ENCODE results near the gene SHF.
"Not testable (repeated sequence)": the region's sequence is repeated elsewhere in the genome, so short reads cannot be mapped to it uniquely, and the experiment has no call there.

SHF gene

DNA sequence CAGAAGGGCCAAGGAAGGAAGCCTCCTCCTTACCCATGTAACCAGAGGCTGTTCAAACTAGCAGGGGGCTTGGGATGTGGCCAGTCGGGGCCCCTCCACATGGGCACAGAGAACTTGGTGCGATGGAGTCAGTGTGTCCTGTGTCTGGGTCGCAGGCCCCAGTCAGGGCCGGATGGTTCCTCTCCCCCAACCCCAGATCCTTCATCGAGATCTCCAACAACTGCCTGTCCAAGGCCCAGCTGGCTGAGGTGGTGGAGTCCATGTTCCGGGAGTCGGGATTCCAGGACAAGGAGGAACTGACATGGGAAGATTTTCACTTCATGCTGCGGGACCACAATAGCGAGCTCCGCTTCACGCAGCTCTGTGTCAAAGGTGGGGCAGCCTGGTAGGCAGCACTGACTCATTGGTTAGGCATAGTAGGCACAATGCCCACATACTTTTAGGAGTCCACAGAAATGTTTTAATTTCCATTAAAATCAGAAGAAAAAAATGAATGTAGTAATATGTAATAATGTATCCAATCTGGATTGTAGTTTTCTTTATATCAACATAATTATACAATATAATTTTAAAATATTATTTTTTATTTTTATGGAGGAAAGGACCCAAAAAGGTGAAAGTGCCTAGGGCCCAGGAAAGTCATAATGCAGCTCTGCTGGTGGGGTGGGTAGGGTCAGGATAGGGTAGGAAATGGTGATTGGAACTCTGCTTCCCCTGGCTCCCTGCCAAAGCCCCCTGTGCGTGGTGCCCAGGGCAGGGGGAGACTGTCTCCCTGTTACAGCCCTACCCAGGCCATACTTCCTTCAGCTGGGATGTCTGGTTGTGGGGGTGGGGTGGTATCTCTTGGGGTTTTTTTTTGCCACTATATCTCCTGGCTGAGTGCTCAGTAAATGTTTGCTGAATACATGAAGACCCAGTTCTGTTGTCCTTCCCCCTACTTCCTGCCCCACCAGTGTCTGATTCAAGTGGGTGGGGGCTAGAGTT, 39.4 kb downstream of the SHF start:
- no peak for DNase-seq (ENCODE audit: extremely low read depth in 1 of 2, low read depth in 1 of 2)

DNA sequence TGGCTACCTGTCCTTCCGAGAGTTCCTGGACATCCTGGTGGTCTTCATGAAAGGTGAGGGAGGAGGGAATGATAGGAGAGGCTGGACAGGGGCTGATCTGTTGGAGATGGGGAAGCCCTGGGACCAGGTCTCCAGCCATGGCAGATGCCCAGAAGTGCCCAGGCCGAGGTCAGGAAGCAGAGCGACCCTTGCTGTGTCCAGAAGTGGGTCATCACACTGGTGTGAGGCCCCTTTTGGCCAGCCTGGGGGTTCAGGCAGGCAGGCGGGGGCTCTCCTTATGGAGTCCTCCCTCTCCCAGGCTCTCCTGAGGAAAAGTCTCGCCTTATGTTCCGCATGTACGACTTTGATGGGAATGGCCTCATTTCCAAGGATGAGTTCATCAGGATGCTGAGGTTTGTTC, 40.2 kb downstream of the SHF start:
- no peak for DNase-seq (ENCODE audit: extremely low read depth in 1 of 2, low read depth in 1 of 2)

GRCh38 chr15:45146405-45146804, 41.4 kb downstream of the SHF start:
- no peak for DNase-seq (ENCODE audit: extremely low read depth in 1 of 2, low read depth in 1 of 2)

GRCh38 chr15:45144775-45145174, 43.0 kb downstream of the SHF start:
- DNase-seq (ENCODE audit: extremely low read depth in 1 of 2, low read depth in 1 of 2), result no peak

DNA sequence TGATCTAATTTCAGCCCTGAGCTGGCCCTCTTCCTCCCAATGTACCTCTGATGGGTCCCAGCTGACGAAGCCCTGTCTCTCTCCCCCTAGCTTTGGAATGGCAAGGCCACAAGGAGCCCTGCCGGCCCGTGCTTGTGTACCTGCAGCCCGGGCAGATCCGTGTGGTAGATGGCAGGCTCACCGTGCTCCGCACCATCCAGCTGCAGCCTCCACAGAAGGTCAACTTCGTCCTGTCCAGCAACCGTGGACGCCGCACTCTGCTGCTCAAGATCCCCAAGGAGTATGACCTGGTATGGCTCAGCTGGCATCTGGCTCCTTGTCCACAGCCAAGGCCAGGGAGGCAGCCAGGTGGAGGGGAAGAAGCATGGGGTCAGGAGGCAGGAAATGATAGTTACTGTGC, 43.8 kb downstream of the SHF start:
- no peak for DNase-seq (ENCODE audit: extremely low read depth in 1 of 2, low read depth in 1 of 2)

GRCh38 chr15:45143056-45143455, 44.7 kb downstream of the SHF start:
- no peak for DNase-seq (ENCODE audit: extremely low read depth in 1 of 2, low read depth in 1 of 2)

DNA sequence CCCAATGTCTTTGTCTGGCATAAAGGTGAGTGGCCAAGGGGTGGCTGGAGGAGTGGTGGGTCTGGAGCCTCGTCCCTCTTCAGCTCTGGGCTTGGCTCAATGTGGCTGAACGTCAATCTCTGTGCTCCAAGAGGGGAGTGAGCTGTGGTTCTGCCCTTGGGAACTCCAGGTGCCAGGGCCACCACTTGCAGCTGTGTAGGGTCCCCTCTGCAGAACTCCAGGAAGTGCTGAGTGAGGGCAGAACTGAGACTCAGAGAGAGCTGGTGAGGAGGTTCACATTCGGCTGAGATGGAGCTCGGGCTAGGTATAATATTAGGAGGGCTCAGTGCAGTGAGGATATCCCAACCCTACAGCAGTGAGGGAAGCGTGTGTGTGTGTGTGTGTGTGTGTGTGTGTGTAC, 46.4 kb downstream of the SHF start:
- no peak for DNase-seq (ENCODE audit: extremely low read depth in 1 of 2, low read depth in 1 of 2)

GRCh38 chr15:45140557-45141250, 47.1 kb downstream of the SHF start:
- DNase-seq (ENCODE audit: extremely low read depth in 1 of 2, low read depth in 1 of 2), result no peak

DNA sequence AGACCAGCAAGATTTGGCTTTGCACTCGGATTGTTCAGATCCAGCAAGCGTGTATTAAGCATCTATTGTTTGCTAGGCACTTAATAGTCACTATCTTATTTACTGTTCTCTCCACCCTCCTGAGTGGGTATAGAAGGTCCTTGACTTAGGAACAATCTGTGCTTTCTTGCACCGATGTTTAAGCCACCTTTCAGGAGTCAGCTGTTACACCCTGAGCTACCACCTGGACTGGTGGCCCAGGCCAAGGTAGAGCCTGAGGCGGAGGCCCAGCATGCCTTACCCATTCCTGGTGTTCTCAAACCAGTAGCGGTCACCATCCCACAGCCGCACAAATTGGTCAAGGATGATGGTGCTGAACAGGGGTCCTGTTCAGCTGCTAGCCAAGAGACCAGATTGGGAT, 48.0 kb downstream of the SHF start:
- no peak for DNase-seq (ENCODE audit: extremely low read depth in 1 of 2, low read depth in 1 of 2)

DNA sequence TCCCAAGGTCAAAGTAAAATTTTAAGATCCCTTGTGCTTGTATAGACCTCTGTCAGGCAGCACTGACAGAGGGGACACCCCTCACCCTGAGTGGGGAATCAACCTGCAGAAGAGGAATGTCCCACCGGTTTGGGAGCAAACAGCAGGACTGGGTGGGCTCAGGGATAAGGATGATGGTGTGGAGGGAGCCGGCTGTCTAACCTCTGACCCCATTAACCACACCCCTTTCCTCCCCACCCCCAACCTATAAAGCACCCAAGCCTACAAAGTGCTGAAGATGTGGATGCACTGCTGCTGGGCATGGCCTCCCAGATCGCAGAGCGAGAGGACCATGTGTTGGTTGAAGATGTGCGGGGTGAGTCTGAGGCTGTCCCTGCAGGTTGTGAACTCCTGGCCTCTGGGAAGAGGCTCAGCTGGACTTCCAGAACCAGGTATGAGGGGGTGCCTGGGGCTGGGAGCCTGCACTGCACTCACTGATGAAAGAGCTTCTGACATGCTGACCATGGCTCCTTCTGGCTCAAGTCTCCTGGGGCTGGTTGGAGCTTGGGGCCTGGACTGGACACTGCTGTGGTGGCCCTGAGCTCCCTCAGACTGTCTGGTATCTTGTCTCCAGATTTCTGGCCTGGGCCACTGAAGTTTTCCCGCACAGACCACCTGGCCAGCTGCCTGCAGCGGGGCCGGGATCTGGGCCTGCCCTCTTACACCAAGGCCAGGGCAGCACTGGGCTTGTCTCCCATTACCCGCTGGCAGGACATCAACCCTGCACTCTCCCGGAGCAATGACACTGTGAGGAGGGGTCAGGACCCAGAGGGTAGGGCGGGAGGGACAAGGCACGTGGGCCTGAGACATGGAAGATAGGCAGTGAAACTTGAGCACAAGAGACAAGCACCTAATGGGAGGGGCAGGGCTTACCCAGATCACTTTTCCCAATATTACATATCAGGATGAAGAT, 48.7 kb downstream of the SHF start:
- no peak for DNase-seq (ENCODE audit: extremely low read depth in 1 of 2, low read depth in 1 of 2)

GRCh38 chr15:45137703-45138102, 50.1 kb downstream of the SHF start:
- DNase-seq (ENCODE audit: extremely low read depth in 1 of 2, low read depth in 1 of 2), result no peak

- DNase-seq (ENCODE audit: extremely low read depth in 1 of 2, low read depth in 1 of 2), result no peak
These were observed 51.4 kb downstream of the SHF start for GRCh38 chr15:45136378-45136764.

DNA sequence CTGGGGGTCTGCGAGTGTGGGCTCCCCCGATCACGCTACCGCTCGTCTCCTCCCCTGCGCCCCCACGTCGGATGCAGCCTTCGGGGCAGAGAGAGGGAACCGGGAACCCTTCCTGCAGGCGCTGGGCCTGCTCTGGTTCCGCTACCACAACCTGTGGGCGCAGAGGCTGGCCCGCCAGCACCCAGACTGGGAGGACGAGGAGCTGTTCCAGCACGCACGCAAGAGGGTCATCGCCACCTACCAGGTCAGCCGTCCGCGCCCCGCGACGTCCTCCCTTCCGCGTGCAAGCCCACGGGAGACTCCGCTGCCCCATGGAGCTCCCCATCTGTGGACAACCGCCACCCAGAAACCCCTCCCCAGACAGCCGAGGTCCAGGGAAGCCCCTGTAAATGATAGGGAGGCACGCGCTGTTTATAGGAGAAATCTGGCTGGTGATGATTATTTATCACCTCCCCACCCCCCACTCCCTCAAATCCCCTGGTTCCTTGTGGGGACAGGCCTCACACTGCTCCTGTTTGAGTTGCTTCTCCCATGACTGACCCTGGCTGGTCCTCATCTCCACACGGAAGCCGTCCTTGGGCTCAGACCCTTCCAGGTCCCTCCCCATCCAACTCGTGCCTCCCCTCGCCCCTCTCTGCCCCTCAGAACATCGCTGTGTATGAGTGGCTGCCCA, 51.9 kb downstream of the SHF start:
- DNase-seq (ENCODE audit: extremely low read depth in 1 of 2, low read depth in 1 of 2), result not testable (repeated sequence)

DNA sequence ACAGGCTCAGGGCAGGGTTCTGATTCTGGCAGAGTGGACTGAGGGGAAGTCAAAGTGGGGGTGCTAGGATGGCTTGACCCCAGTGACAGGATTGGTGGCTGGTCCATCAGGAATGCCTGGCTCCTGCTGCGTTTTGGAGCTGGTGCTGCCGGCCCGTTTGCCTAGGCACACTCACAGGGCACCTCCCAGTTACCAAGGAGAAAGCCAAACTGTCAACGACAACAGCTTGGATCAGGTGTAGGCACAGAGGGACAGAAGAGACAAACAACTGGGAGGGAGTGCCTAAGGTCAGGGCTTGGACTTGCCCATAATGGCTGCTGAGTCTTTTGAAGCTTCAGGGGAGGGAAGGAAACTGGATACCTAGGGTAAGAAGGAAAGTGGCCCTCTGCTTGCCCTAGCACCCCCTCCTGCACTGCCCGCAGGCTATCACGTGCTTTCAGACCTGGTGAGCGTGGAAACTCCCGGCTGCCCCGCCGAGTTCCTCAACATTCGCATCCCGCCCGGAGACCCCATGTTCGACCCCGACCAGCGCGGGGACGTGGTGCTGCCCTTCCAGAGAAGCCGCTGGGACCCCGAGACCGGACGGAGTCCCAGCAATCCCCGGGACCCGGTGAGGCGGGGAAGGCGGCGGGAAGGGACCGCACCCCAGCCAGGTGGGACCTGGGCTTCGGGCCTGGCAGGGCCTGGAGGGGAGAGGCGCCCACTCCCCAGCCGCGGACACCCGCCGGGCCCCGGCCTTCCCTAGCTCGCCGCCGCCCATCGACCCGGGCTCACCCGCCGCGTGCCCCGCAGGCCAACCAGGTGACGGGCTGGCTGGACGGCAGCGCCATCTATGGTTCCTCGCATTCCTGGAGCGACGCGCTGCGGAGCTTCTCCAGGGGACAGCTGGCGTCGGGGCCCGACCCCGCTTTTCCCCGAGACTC, 52.8 kb downstream of the SHF start:
- no peak for DNase-seq (ENCODE audit: extremely low read depth in 1 of 2, low read depth in 1 of 2)

DNA sequence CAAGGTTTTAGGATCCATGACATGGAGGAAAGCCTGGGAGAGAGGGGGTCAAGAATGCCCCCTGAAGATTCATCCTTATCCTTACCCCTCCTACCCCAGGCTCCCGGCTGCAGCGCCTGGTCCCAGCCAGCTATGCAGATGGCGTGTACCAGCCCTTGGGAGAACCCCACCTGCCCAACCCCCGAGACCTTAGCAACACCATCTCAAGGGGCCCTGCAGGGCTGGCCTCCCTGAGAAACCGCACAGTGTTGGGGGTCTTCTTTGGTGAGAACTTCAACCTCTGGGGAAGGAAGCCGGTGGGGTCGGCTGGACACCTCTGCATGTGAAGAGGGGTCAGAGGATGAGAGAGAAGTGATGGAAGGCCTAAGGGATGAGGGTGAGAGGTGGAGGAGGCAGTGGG, 53.7 kb downstream of the SHF start:
- DNase-seq (ENCODE audit: extremely low read depth in 1 of 2, low read depth in 1 of 2), result no peak

DNA sequence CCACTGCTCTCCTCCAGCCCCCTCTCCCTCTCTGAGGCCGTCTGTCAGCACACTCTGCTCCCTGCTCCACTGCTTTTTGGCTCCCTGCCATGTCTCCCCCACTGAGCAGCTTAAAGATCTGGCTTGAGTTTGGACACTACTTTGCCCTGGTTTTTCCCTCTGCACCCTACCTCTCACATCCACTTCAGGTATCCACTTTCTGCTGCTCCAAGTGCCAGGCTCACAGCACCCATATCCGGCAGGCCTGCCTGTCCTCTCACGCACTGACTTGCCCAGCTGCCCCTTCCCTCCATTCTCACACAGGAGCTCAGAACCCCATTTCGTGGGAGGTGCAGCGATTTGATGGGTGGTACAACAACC, 54.2 kb downstream of the SHF start:
- no peak for DNase-seq (ENCODE audit: extremely low read depth in 1 of 2, low read depth in 1 of 2)

DNA sequence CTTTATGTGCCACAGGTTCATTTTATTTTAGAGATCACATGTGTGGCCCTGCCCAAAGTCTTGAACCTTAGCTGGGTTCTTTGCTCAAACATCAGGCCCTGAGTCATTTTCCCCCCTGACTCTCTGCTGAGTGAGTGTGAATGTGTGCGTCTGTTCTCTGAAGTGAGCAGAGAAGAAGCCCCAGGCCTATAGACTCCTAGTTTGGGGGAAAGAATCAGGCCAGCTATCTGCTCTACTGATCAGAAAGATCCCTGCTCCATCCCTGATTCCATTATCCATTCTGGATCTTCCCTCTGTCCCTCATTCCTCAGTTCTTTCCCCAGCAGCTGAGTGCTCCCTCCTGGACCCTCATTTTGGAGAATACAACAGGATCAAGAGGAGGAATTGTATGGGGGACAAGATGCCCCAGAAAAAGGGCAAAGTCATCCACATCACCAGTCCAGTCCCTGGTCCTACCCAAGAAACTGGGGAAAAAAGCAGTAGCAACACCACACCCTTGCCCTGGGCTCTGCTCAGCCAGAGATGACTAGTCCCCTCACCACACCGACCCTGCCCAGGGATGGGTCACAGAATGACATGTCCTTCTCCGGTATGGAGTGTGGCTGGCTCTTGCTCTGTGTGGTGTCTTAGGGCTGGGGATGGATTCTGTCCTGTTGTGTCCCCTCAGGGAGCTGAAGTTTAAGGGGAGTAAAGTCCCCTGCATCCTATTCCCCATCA, 54.8 kb downstream of the SHF start:
- no peak for DNase-seq (ENCODE audit: extremely low read depth in 1 of 2, low read depth in 1 of 2)

DNA sequence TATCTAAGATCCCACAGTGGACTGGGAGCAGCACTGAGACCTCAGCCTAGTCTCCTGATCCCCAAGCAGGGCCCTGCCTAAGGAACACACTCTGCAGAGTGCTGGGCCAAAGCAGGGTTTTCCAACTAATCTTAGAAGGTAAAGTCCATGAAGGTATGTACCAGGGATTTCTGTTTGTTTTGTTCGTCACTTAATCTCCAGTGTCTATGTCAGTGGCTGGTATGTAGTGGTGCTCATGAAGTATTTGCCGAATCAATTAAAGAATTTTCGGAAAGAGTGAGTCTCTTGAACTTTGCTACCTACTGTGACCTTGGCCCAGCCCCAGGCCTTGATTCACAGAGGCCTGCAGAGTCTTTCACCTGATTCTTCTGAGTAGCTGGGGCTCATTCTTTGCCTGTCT, 56.3 kb downstream of the SHF start:
- no peak for DNase-seq (ENCODE audit: extremely low read depth in 1 of 2, low read depth in 1 of 2)
